HG03521 (cell line): ENCODE results near the gene SNRPB.

Experiments
- ATAC-seq: cut with Tn5 transposase; IDR thresholded peaks from one replicate; pipeline ENCODE4 v1.9.1; 2021; ENCODE audit warnings: mild to moderate bottlenecking, moderate library complexity; ENCODE audit not compliant: unreplicated experiment

The SNRPB gene

GRCh38 chr20:2430538-2430937 lies 40.1 kb downstream of the SNRPB start:
- ATAC-seq: no peak

- ATAC-seq: no peak
These were observed 41.5 kb downstream of the SNRPB start for GRCh38 chr20:2429051-2429450.

- ATAC-seq: no peak
These were observed 49.3 kb downstream of the SNRPB start for GRCh38 chr20:2421247-2421646.

GRCh38 chr20:2420510-2420909 lies 50.1 kb downstream of the SNRPB start:
- no peak for ATAC-seq

GRCh38 chr20:2418388-2418787 lies 52.2 kb downstream of the SNRPB start:
- ATAC-seq: no peak

- no peak for ATAC-seq
These were observed 53.4 kb downstream of the SNRPB start for GRCh38 chr20:2417213-2417541.

- ATAC-seq: no peak
These were observed 53.9 kb downstream of the SNRPB start for GRCh38 chr20:2416541-2417212.
